Left renal pelvis (tissue), 4 donors: ENCODE results near the gene HTR4. TPM values are rescaled to one million over a fixed set of nuclear protein-coding genes. Genes with fewer than 3 reads are reported as not detected.
"Not testable (repeated sequence)": the region's sequence is repeated elsewhere in the genome, so short reads cannot be mapped to it uniquely, and the experiment has no call there.

Experiments used
- DNase-seq, 4 donors: peaks; one replicate each; pipeline ENCODE4 v3.0.0-alpha.2; 2013; ENCODE audit warnings: low read depth in 4 of 4, low spot score in 3 of 4
- polyA plus RNA-seq, 4 donors: library from polyadenylated mRNA; unstranded; fragments of 120-200 nt; gene quantifications; one replicate each; pipeline ENCODE4 v1.2.1, GENCODE V29; 2013; ENCODE audit not compliant: insufficient read length in 4 of 4

HTR4 gene
- polyA plus RNA-seq, 4 donors, result 0.11 to 0.17 (median 0.16) TPM; not detected in 1

GRCh38 chr5:148541054-148541835, 113.1 kb downstream of the HTR4 start:
- no peak for DNase-seq

- DNase-seq, result no peak
These were observed 113.7 kb downstream of the HTR4 start for GRCh38 chr5:148540647-148541046.

DNA sequence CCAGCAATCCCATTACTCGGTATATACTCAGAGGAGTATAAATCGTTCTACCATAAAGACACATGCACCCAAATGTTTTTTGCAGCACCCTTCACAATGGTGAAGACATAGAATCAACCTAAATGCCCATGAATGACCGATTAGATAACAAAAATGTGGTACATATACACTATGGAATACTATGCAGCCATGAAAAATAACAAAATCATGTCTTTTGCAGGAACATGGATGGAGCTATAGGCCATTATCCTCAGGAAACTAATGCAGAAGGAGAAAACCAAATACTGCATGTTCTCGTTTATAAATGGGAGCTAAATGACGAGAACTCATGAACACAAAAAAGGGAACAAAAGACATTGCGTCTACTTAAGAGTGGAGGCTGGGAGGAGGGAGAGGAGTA, 114.5 kb downstream of the HTR4 start:
- DNase-seq, result no peak

DNA sequence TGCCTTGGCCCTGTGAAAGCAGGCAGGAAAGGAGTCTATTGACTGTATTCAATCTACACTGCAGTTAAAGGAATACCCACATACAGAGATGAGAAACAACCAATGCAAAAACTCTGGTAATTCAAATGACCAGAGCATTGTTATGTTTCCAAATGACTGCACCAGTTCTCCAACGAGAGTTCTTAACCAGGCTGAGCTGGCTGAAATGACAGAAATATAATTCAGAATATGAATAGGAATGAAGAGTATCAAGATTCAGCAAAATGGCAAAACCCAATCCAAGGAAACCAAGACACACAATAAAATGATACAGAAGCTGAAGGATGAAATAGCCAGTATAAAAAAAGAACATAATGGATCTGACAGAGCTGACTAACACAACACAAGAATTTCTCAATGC, 119.1 kb downstream of the HTR4 start:
- DNase-seq, result no peak

DNA sequence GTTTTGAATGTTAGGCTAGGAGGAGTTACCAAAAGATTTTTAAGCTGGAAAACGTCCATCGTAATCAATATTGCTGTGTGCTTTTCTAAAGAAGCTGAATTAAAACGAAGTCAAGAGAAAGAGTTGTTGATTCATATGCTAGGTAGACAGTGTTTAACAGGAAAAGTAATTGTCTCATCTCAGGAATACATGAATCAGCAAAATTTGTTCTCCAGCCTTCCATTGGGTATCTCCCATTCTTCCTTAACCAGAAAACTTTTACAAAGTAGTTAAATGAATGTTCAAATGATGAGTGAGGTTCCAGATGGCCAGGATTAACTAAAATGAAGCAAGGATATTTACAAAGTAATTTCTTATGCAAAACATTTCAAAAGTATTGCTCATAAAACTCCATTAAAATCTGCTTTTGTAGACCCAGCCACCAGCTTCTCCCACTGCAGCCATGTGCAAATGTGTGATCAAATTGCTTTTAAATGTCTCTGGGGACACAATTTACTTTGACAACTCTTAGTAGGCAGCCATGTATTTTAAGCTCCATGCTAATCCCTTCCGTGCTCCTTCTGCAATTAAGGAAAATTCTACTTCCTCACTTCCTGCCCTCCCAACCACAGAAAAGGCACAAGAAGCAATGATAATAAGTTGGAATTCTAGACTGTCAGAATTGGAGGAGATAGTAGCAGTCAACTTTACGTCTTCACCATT, 121.2 kb downstream of the HTR4 start:
- DNase-seq, result no peak

DNA sequence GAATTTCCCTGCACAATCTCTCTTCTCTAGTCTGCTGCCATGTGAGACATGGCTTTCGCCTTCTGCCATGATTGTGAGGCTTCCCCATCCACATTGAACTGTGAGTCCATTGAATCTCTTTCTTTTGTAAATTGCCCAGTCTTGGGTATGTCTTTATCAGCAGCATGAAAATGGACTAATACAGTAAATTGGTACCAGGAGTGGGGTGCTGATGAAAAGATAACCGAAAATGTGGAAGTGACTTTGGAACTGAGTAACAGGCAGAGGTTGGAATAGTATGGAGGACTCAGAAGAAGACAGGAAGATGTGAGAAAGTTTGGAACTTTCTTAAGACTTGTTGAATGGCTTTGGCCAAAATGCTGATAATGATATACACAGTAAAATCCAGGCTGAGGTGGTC, 124.9 kb downstream of the HTR4 start:
- not testable (repeated sequence) for DNase-seq

- no peak for DNase-seq
These were observed 129.6 kb downstream of the HTR4 start for GRCh38 chr5:148524721-148525120.

GRCh38 chr5:148523139-148523538, 131.2 kb downstream of the HTR4 start:
- DNase-seq, result no peak

- DNase-seq, result no peak
These were observed 138.9 kb downstream of the HTR4 start for GRCh38 chr5:148515460-148515859.

- DNase-seq, result no peak
These were observed 140.0 kb downstream of the HTR4 start for GRCh38 chr5:148514344-148514743.

DNA sequence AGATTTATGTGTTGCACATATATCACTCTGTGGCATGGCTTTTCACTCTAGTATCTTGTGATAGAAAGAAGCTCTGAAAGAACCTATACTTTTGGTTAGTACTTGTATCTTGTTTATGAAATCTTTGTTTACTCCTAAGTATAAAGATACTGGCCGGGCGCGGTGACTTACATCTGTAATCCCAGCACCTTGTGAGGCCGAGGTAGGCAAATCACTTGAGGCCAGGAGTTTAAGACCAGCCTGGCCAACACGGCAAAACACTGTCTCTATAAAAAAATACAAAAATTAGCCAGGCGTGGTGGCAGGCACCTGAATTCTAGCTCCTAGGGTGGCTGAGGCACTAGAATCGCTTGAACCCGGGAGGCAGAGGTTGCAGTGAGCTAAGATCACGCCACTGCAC, 141.8 kb downstream of the HTR4 start:
- no peak for DNase-seq

DNA sequence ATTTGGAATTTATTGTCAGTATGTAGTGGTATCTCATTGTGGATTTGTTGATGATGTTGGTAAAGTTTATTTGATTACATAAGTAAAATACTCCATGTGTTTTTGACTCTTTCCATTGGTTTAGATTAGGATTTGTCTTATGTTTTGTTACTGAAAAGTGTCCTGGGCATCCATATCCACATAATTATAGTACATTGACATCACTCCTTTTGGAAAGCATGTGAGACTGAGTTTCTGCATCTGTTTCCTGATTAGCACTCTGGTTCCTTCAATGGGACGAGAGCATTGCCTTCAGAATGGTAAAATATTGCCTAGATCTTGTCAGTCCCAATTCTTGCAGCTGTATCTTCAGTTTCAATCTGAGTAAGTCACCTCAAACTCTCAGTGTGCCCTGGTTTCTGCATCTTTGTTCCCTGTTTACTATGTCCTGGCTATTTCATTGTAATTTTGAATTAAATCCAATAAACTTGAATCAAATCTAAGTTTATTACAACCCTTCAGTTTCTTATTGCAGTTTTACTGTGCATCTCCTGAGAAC, 142.4 kb downstream of the HTR4 start:
- DNase-seq, result no peak

- DNase-seq, result no peak
These were observed 144.4 kb downstream of the HTR4 start for GRCh38 chr5:148509893-148510292.

- DNase-seq, result no peak
These were observed 146.7 kb downstream of the HTR4 start for GRCh38 chr5:148507648-148508047.

GRCh38 chr5:148499452-148499851, 154.9 kb downstream of the HTR4 start:
- DNase-seq, result no peak

DNA sequence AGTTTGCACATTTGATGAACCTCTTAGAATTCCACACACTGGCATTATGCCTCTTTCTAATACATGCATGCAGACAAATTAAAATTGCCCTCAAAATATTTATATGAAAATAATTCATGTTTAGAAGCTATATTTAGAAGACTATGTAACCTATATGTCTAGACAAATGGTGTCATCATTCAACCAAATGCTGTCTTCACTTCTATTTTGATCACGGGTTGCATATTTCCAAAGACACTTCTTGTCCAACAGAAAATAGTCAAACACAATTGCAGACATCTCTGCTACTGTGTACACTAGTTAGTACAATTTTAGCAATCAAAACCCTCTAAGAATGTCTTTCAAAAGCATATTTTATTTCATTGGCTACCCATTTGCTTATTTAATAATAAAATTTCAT, 156.6 kb downstream of the HTR4 start:
- no peak for DNase-seq

DNA sequence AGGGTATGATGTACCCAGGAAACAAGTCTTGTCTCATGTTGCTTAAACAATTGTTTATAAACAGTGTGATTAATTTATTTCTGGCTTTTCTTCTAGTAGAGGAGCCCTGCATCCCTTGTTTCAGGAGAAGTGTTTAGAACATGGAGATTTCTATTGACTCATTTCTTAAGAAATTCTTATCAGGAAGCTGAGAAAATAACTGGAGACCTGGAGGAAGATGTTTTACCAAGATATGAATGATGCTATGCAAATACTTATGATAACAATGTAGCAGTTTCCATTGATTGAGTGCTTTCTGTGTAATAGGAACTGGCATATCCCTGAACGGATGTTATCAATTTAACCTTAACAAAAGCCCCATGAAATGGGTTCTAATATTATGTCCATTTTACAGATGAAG, 162.0 kb downstream of the HTR4 start:
- DNase-seq, result no peak

DNA sequence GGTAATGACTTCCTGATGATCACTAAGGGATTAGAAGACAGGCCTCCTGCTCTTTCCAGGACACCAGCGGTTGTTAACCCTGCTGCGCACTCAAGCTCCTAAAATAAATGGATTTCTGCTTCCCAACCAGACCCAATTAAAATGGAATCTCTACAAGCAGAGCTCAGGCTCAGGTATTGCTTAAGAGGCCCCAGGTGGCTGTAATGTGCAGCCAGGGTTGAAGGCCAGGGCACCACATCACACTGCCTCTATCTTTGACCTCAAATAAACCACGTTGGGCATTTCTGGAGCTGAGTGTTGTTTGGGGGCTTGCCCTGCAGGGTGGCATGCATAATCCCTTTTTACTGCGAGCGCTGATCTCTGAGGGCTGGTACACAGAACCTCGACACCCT, 162.5 kb downstream of the HTR4 start:
- no peak for DNase-seq

DNA sequence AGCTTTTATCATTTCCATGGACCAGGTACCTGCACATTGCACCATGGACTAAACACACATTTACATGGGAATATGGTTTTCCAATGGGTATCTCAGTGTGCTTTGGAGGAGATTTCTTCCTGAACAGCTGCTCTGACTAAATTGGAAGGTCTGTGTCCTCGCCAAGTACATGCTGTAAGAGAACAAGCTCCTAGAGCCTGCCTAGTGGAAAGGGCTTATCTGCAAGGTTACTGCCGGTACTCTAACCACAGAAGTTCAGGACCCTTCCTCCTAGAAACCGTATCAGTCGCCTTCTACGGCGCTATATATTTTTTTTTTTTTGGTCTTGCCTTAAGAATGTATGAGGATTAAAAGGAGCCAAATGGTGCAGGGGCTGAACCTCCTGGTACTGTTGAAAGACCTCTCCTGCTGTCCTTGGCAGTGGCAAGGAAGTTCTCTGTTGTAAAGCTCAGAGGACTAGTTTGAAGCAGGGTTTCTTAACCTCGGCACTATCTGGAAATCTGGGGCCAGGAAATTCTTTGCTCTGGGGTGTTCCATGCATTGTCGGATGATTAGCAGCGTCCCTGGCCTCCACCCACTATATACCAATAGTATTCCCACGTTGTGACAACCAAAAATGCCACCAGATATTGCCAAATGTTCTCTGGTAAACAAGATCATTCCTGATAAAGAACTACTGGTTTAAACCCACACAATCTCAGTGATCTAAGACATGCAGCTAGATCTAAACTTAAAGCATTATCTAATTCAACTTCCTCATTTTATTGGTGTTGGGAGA, 163.1 kb downstream of the HTR4 start:
- no peak for DNase-seq

- no peak for DNase-seq
These were observed 165.6 kb downstream of the HTR4 start for GRCh38 chr5:148488757-148489156.

DNA sequence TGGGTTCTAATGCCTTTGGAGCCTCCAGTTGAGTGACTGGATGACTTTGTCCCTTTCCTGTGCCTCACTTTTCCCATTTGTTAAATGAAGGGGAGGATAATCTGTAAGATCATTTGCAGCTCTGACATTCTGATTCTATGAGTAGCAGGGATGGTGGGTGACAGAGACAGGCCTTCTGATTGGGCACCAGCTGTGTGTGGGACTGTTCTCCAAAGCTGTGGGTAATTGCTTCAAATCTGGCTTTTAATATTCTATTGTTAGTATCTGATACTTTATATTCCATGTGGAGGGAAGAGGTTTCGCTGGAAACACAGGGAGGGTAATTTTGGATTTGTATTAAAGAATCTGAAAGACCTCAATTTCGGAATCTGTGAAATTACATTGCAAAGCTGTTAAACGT, 167.9 kb downstream of the HTR4 start:
- no peak for DNase-seq
